CD8-positive, alpha-beta memory T cell (primary cell): ENCODE measurements around the gene KRT77. TPM values are rescaled to one million over a fixed set of nuclear protein-coding genes. Genes with fewer than 3 reads are reported as not detected.
A peak's percentile ranks its signal among the peaks of the same experiment; 100 is the strongest.

Source experiments
- CTCF ChIA-PET: fragments of 350-600 bp; sonication (Branson Sonifier 250); formaldehyde crosslinking; loops from one replicate; lab custom pipeline; 2021; ENCODE audit warnings: antibody characterized with exemption; lab: Charles Lee
- POLR2A ChIA-PET: fragments of 350-600 bp; sonication (Branson Sonifier 250); formaldehyde crosslinking; loops from one replicate; lab custom pipeline; 2021; ENCODE audit warnings: antibody characterized with exemption; lab: Charles Lee
- DNase-seq, 5 donors: peaks; one replicate each; pipeline versions ENCODE4 v3.0.0 to v3.0.0-alpha.2; 2020 to 2022; ENCODE audit warnings: mixed read lengths in 1 of 5
- H3K27ac ChIP-seq: one replicate; pipeline ENCODE4 v1.7.0; 2013; ENCODE audit warnings: low read depth, mild to moderate bottlenecking, low read length, moderate library complexity
- H3K27me3 ChIP-seq: 2 replicates; pipeline ENCODE4 v1.7.0; 2013; ENCODE audit warnings: low read length, mild to moderate bottlenecking; ENCODE audit not compliant: insufficient read depth, poor library complexity, severe bottlenecking
- H3K36me3 ChIP-seq: 2 replicates; pipeline ENCODE4 v1.7.0; 2013; ENCODE audit warnings: mild to moderate bottlenecking, low read length, moderate library complexity; ENCODE audit not compliant: insufficient read depth
- H3K4me1 ChIP-seq: 2 replicates; pipeline ENCODE4 v1.7.0; 2013; ENCODE audit warnings: mild to moderate bottlenecking, low read length, moderate library complexity; ENCODE audit not compliant: insufficient read depth
- H3K4me3 ChIP-seq: 2 replicates; pipeline ENCODE4 v1.7.0; 2013; ENCODE audit warnings: mild to moderate bottlenecking, low read length
- H3K9me3 ChIP-seq: 2 replicates; pipeline ENCODE4 v1.7.0; 2013; ENCODE audit warnings: mild to moderate bottlenecking, low read length
- H3K27ac Mint-ChIP-seq, 8 donors: one replicate each; pipeline ENCODE4 v1.8.0; 2020 to 2021; ENCODE audit warnings: mixed read lengths in 8 of 8, mild to moderate bottlenecking in 6 of 8, inconsistent platforms in 3 of 8, moderate library complexity in 3 of 8
- H3K27me3 Mint-ChIP-seq, 2 donors: one replicate each; pipeline ENCODE4 v1.8.0; 2020 to 2021; ENCODE audit warnings: mixed read lengths in 2 of 2, mild to moderate bottlenecking in 1 of 2, moderate library complexity in 1 of 2
- H3K36me3 Mint-ChIP-seq, 3 donors: one replicate each; pipeline ENCODE4 v1.8.0; 2020 to 2021; ENCODE audit warnings: mixed read lengths in 3 of 3, inconsistent platforms in 1 of 3, mild to moderate bottlenecking in 1 of 3
- H3K4me1 Mint-ChIP-seq, 3 donors: one replicate each; pipeline ENCODE4 v1.8.0; 2020 to 2021; ENCODE audit warnings: mixed read lengths in 3 of 3, inconsistent platforms in 1 of 3, mild to moderate bottlenecking in 1 of 3
- H3K4me3 Mint-ChIP-seq, 7 donors: one replicate each; pipeline ENCODE4 v1.8.0; 2020 to 2021; ENCODE audit warnings: mixed read lengths in 7 of 7, mild to moderate bottlenecking in 6 of 7, moderate library complexity in 4 of 7, inconsistent platforms in 2 of 7
- H3K9me3 Mint-ChIP-seq, 5 donors: one replicate each; pipeline ENCODE4 v1.8.0; 2020 to 2022; ENCODE audit warnings: mixed read lengths in 5 of 5, mild to moderate bottlenecking in 3 of 5, moderate library complexity in 2 of 5, inconsistent platforms in 1 of 5
- polyA plus RNA-seq: library from polyadenylated mRNA; unstranded; fragments of 300-500 nt; fragmentation: Illumina TruSeq; gene quantifications from one replicate; pipeline ENCODE4 v1.2.3, GENCODE V29; 2021
- total RNA-seq, 2 experiments: library from RNA; stranded (reverse); gene quantifications; one replicate each; pipeline ENCODE4 v1.2.3, GENCODE V29; 2021

The KRT77 gene
- total and polyA plus RNA-seq, 3 experiments from 2014 or later, result not detected

GRCh38 chr12:52663420-52663819, 39.9 kb downstream of the KRT77 start:
- Histone ChIP-seq H3K4me1 (peaks cover 6% of the 10 kb centered on the region), H3K4me3 (no peak overlapping the region), H3K27me3 (no peaks in the 10 kb centered on the region), H3K36me3 (no peaks in the 10 kb centered on the region), H3K27ac (peak overlapping the region; percentile 19), H3K9me3 (no peaks in the 10 kb centered on the region)
- Mint-ChIP-seq H3K27ac (peak overlapping the region in 1 of 8 donors; percentile 52), H3K4me1 (peaks cover 5 to 8% (median 7%) of the 10 kb centered on the region in 3 donors), H3K9me3 (no peaks in the 10 kb centered on the region), H3K4me3 (no peak overlapping the region), H3K27me3 (peaks cover 7 to 31% of the 10 kb centered on the region in 2 donors), H3K36me3 (no peaks in the 10 kb centered on the region)
- ChIA-PET CTCF (no interaction called here), POLR2A (no interaction called here)
- DNase-seq, result no peak

GRCh38 chr12:52662918-52663229, 40.5 kb downstream of the KRT77 start:
- no peaks in the 10 kb centered on the region for H3K36me3 Mint-ChIP-seq
- ChIA-PET CTCF (no interaction called here), POLR2A (no interaction called here)
- peak overlapping the region in 2 of 8 donors; percentile 24 to 80 for H3K27ac Mint-ChIP-seq
- Histone ChIP-seq H3K9me3 (no peaks in the 10 kb centered on the region), H3K36me3 (no peaks in the 10 kb centered on the region), H3K4me1 (peaks cover 6% of the 10 kb centered on the region), H3K27ac (peak overlapping the region; percentile 19), H3K4me3 (no peak overlapping the region), H3K27me3 (no peaks in the 10 kb centered on the region)
- H3K9me3 Mint-ChIP-seq, result no peaks in the 10 kb centered on the region
- H3K4me1 Mint-ChIP-seq, result peaks cover 5 to 8% (median 7%) of the 10 kb centered on the region in 3 donors
- H3K27me3 Mint-ChIP-seq, result peaks cover 7 to 31% of the 10 kb centered on the region in 2 donors
- H3K4me3 Mint-ChIP-seq, result no peak overlapping the region
- no peak for DNase-seq

GRCh38 chr12:52662093-52662917, 41.0 kb downstream of the KRT77 start:
- Histone ChIP-seq H3K4me3 (no peak overlapping the region), H3K36me3 (no peaks in the 10 kb centered on the region), H3K27me3 (no peaks in the 10 kb centered on the region), H3K4me1 (peaks cover 6% of the 10 kb centered on the region), H3K9me3 (no peaks in the 10 kb centered on the region), H3K27ac (peak overlapping the region; percentile 19)
- peak in 1 of 5 donors; percentile 13 for DNase-seq
- Mint-ChIP-seq H3K27ac (peak overlapping the region in 4 of 8 donors; percentile 44 to 80 (median 77)), H3K36me3 (no peaks in the 10 kb centered on the region), H3K4me1 (peaks cover 5 to 8% (median 7%) of the 10 kb centered on the region in 3 donors), H3K27me3 (peaks cover 7 to 31% of the 10 kb centered on the region in 2 donors), H3K4me3 (peak overlapping the region in 2 of 7 donors; percentile 23 to 24), H3K9me3 (no peaks in the 10 kb centered on the region)
- ChIA-PET POLR2A (no interaction called here), CTCF (no interaction called here)

- peaks cover 6% of the 10 kb centered on the region for H3K4me1 ChIP-seq
- ChIA-PET POLR2A (interaction anchor here (0.6 kb wide), 1 partner anchor 13 kb away, joined by 3 read pairs; no protein-coding TSS in a partner anchor), CTCF (no interaction called here)
- DNase-seq, result no peak
- Mint-ChIP-seq H3K9me3 (no peaks in the 10 kb centered on the region), H3K4me3 (no peak overlapping the region), H3K4me1 (peaks cover 5 to 8% (median 7%) of the 10 kb centered on the region in 3 donors), H3K27me3 (peaks cover 10 to 34% of the 10 kb centered on the region in 2 donors), H3K36me3 (no peaks in the 10 kb centered on the region), H3K27ac (peak overlapping the region in 1 of 8 donors; percentile 77)
- H3K36me3 ChIP-seq, result no peaks in the 10 kb centered on the region
- no peaks in the 10 kb centered on the region for H3K9me3 ChIP-seq
- H3K27me3 ChIP-seq, result no peaks in the 10 kb centered on the region
- no peak overlapping the region for H3K27ac ChIP-seq
- H3K4me3 ChIP-seq, result no peak overlapping the region
Measured at GRCh38 chr12:52661668-52662067, 41.7 kb downstream of the KRT77 start.

- Mint-ChIP-seq H3K36me3 (no peaks in the 10 kb centered on the region), H3K4me1 (peaks cover 5 to 8% (median 7%) of the 10 kb centered on the region in 3 donors), H3K27ac (no peak overlapping the region), H3K4me3 (no peak overlapping the region), H3K9me3 (no peaks in the 10 kb centered on the region), H3K27me3 (peaks cover 14 to 37% of the 10 kb centered on the region in 2 donors)
- DNase-seq, result no peak
- Histone ChIP-seq H3K4me1 (peaks cover 6% of the 10 kb centered on the region), H3K36me3 (no peaks in the 10 kb centered on the region), H3K9me3 (no peaks in the 10 kb centered on the region), H3K27me3 (no peaks in the 10 kb centered on the region), H3K4me3 (no peak overlapping the region), H3K27ac (no peak overlapping the region)
- POLR2A ChIA-PET, result interaction anchor here (0.6 kb wide), 1 partner anchor 12 kb away, joined by 3 read pairs; no protein-coding TSS in a partner anchor
- CTCF ChIA-PET, result no interaction called here
Measured at GRCh38 chr12:52660934-52661499, 42.3 kb downstream of the KRT77 start.

GRCh38 chr12:52659951-52660350, 43.4 kb downstream of the KRT77 start:
- Mint-ChIP-seq H3K4me1 (peaks cover 5 to 8% (median 7%) of the 10 kb centered on the region in 3 donors), H3K9me3 (no peaks in the 10 kb centered on the region), H3K27ac (peak overlapping the region in 2 of 8 donors; percentile 1 to 17), H3K4me3 (no peak overlapping the region), H3K27me3 (peaks cover 16 to 29% of the 10 kb centered on the region in 2 donors), H3K36me3 (no peaks in the 10 kb centered on the region)
- no peaks in the 10 kb centered on the region for H3K27me3 ChIP-seq
- no peak for DNase-seq
- H3K9me3 ChIP-seq, result no peaks in the 10 kb centered on the region
- H3K4me3 ChIP-seq, result no peak overlapping the region
- H3K4me1 ChIP-seq, result peaks cover 6% of the 10 kb centered on the region
- ChIA-PET POLR2A (no interaction called here), CTCF (no interaction called here)
- no peaks in the 10 kb centered on the region for H3K36me3 ChIP-seq
- no peak overlapping the region for H3K27ac ChIP-seq

GRCh38 chr12:52659395-52659794, 43.9 kb downstream of the KRT77 start:
- Mint-ChIP-seq H3K9me3 (no peaks in the 10 kb centered on the region), H3K36me3 (no peaks in the 10 kb centered on the region), H3K4me1 (peaks cover 5 to 8% (median 7%) of the 10 kb centered on the region in 3 donors), H3K27ac (peak overlapping the region in 3 of 8 donors; percentile 17 to 66 (median 63)), H3K27me3 (peaks cover 13 to 30% of the 10 kb centered on the region in 2 donors), H3K4me3 (no peak overlapping the region)
- H3K27ac ChIP-seq, result no peak overlapping the region
- no peaks in the 10 kb centered on the region for H3K9me3 ChIP-seq
- DNase-seq, result no peak
- ChIA-PET CTCF (no interaction called here), POLR2A (no interaction called here)
- no peaks in the 10 kb centered on the region for H3K27me3 ChIP-seq
- peaks cover 6% of the 10 kb centered on the region for H3K4me1 ChIP-seq
- no peaks in the 10 kb centered on the region for H3K36me3 ChIP-seq
- H3K4me3 ChIP-seq, result no peak overlapping the region

GRCh38 chr12:52658196-52658595, 45.1 kb downstream of the KRT77 start:
- Histone ChIP-seq H3K4me3 (no peak overlapping the region), H3K4me1 (peaks cover 6% of the 10 kb centered on the region), H3K36me3 (no peaks in the 10 kb centered on the region), H3K27me3 (no peaks in the 10 kb centered on the region), H3K27ac (no peak overlapping the region), H3K9me3 (no peaks in the 10 kb centered on the region)
- Mint-ChIP-seq H3K36me3 (no peaks in the 10 kb centered on the region), H3K27ac (no peak overlapping the region), H3K27me3 (peaks cover 17 to 26% of the 10 kb centered on the region in 2 donors), H3K4me3 (no peak overlapping the region), H3K4me1 (peaks cover 5 to 8% (median 7%) of the 10 kb centered on the region in 3 donors), H3K9me3 (peaks cover 0 to 2% (median 0%) of the 10 kb centered on the region in 5 donors)
- DNase-seq, result no peak
- ChIA-PET POLR2A (no interaction called here), CTCF (no interaction called here)
